Colonic mucosa (tissue), 4 donors: ENCODE data around the gene SPEG. TPM values are rescaled to one million over a fixed set of nuclear protein-coding genes. Genes with fewer than 3 reads are reported as not detected.

Experiments
- DNase-seq: peaks from one replicate; pipeline ENCODE4 v3.0.0-alpha.2; 2020
- H3K27ac ChIP-seq: fragments of 200-600 bp; one replicate; pipeline ENCODE4 v1.8.0; 2021
- H3K27me3 ChIP-seq: fragments of 200-600 bp; one replicate; pipeline ENCODE4 v1.8.0; 2021
- H3K36me3 ChIP-seq: fragments of 200-600 bp; one replicate; pipeline ENCODE4 v1.8.0; 2021
- H3K4me1 ChIP-seq: fragments of 200-600 bp; one replicate; pipeline ENCODE4 v1.8.0; 2021; ENCODE audit warnings: mild to moderate bottlenecking
- H3K4me3 ChIP-seq: fragments of 200-600 bp; one replicate; pipeline ENCODE4 v1.8.0; 2021
- H3K9ac ChIP-seq, 2 donors: one replicate each; pipeline ENCODE4 v1.7.0; 2013; ENCODE audit warnings: control low read depth in 2 of 2, low read depth in 2 of 2, low read length in 2 of 2
- H3K9me3 ChIP-seq: fragments of 200-600 bp; one replicate; pipeline ENCODE4 v1.8.0; 2021
- intact Hi-C: fragments of 100-400 bp; cut with DNase I; formaldehyde crosslinking; loops from one replicate; pipeline ENCODE4 v1.14.1; 2022
- total RNA-seq, 2 donors: library from RNA; stranded (reverse); fragmentation: NEBNext Ultra II Directional in 1 of 2; extraction: Animal tissue kit (Norgen Biotek cat#: 25700) in 1 of 2; gene quantifications; one replicate each; pipeline ENCODE4 v1.2.1, GENCODE V29; 2021
- TF ChIP-seq, protein P1 (sequence below): fragments of 200-600 bp; IDR thresholded peaks from one replicate; pipeline ENCODE4 v1.8.0; 2022; ENCODE audit warnings: antibody characterized with exemption, mild to moderate bottlenecking
- donor health status: healthy.
- donor health status: DM: no; HTN: no; CAD: no.
- donor health status: DM: no; HTN: no; CAD: no.

The SPEG gene
- total RNA-seq, 2 donors from 2014 or later, result 6.2 to 19.3 TPM

GRCh38 chr2:219435701-219436100, 1.1 kb downstream of the SPEG start:
- H3K27me3 ChIP-seq, result peaks cover 15% of the 10 kb centered on the region
- no peak overlapping the region for H3K27ac ChIP-seq
- no peaks in the 10 kb centered on the region for H3K36me3 ChIP-seq
- no peak overlapping the region for H3K4me3 ChIP-seq
- no peak for DNase-seq
- H3K9ac ChIP-seq, result no peak overlapping the region
- no peaks in the 10 kb centered on the region for H3K4me1 ChIP-seq
- intact Hi-C loops, result no loop called here
- TF ChIP-seq, protein P1, sequence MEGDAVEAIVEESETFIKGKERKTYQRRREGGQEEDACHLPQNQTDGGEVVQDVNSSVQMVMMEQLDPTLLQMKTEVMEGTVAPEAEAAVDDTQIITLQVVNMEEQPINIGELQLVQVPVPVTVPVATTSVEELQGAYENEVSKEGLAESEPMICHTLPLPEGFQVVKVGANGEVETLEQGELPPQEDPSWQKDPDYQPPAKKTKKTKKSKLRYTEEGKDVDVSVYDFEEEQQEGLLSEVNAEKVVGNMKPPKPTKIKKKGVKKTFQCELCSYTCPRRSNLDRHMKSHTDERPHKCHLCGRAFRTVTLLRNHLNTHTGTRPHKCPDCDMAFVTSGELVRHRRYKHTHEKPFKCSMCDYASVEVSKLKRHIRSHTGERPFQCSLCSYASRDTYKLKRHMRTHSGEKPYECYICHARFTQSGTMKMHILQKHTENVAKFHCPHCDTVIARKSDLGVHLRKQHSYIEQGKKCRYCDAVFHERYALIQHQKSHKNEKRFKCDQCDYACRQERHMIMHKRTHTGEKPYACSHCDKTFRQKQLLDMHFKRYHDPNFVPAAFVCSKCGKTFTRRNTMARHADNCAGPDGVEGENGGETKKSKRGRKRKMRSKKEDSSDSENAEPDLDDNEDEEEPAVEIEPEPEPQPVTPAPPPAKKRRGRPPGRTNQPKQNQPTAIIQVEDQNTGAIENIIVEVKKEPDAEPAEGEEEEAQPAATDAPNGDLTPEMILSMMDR, result no peak
- no peaks in the 10 kb centered on the region for H3K9me3 ChIP-seq

DNA sequence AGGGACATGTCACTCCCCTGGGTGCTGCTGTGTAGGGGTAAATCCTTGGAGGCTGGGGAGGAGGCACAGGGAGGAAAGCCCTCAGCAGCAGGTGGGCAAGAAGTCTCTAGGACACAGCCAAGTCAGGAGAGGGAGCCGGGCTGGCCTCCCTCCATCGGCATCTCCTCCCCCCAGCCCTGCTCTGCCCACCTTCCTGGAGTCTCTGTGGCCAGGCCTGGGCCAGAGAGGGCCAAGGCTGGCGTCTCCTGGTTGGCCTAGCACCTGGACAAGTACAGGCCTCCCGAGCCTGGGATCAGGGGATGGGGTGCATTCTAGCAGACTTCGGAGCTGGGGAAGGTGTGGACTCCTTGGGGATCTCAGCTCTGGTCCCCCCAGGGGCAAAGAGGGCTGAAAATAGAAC, 1.8 kb downstream of the SPEG start:
- TF ChIP-seq, protein P1, result no peak
- intact Hi-C loops, result no loop called here
- Histone ChIP-seq H3K4me1 (no peaks in the 10 kb centered on the region), H3K9me3 (no peaks in the 10 kb centered on the region), H3K27ac (no peak overlapping the region), H3K9ac (no peak overlapping the region), H3K36me3 (no peaks in the 10 kb centered on the region), H3K4me3 (no peak overlapping the region), H3K27me3 (peaks cover 22% of the 10 kb centered on the region)
- no peak for DNase-seq

DNA sequence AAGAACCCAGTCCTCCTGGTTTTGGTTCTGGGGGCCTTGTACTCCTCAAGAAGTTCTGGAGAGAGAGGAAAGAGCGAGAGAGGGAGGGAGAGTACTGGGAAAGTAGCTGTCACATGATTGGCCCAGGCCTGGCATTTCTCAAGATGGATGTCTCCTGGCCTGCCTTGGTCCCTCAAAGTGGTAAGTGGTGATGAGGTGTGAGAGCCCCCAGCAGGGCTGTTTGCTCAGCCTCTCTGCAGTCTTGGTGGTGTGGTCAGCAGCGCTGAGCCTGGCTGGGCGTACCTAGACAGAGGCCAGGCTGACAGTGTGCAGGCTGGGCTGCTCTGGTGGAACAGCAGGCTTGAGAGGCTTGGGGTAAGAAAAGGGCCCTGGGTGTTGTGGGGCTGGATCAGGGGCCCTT, 2.5 kb downstream of the SPEG start:
- Histone ChIP-seq H3K4me1 (no peaks in the 10 kb centered on the region), H3K27me3 (peaks cover 29% of the 10 kb centered on the region), H3K4me3 (no peak overlapping the region), H3K27ac (no peak overlapping the region), H3K9ac (no peak overlapping the region), H3K36me3 (no peaks in the 10 kb centered on the region), H3K9me3 (no peaks in the 10 kb centered on the region)
- intact Hi-C loops, result no loop called here
- no peak for DNase-seq
- TF ChIP-seq, protein P1, result no peak

- H3K27me3 ChIP-seq, result peaks cover 32% of the 10 kb centered on the region
- no peak overlapping the region for H3K9ac ChIP-seq
- no peak overlapping the region for H3K4me3 ChIP-seq
- intact Hi-C loops, result no loop called here
- H3K36me3 ChIP-seq, result no peaks in the 10 kb centered on the region
- no peak for DNase-seq
- TF ChIP-seq, protein P1, result no peak
- H3K27ac ChIP-seq, result no peak overlapping the region
- H3K9me3 ChIP-seq, result no peaks in the 10 kb centered on the region
- no peaks in the 10 kb centered on the region for H3K4me1 ChIP-seq
Observed at GRCh38 chr2:219437690-219438206, 3.1 kb downstream of the SPEG start.

DNA sequence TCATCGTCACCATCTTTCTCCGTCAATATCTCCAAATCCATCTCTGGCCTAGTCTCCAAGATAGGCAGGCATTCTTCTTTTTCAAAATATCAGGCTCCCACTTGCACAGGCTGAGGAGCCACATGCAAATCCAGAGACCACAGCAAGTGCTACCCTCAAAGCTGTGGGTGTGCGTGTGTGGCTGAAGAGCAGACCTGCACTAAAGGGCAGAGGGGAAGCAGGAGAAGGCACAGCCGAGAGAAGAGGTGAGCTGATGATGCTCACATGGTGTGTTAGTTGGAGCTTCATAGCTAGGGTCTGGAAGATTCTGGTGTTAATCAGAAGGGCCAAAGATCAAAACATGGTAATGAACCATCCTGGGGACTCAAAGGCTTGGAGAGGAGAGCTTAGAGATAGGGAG, 3.8 kb downstream of the SPEG start:
- peaks cover 39% of the 10 kb centered on the region for H3K27me3 ChIP-seq
- intact Hi-C loops, result no loop called here
- TF ChIP-seq, protein P1, result no peak

GRCh38 chr2:219439506-219439905, 4.9 kb downstream of the SPEG start:
- Histone ChIP-seq H3K36me3 (no peaks in the 10 kb centered on the region), H3K27me3 (peaks cover 39% of the 10 kb centered on the region), H3K4me1 (no peaks in the 10 kb centered on the region)

More for the DNA sequence above, 3.8 kb downstream of the SPEG start:
- DNase-seq, result no peak
- H3K9ac ChIP-seq, result no peak overlapping the region
- H3K4me1 ChIP-seq, result no peaks in the 10 kb centered on the region
- no peaks in the 10 kb centered on the region for H3K9me3 ChIP-seq
- no peak overlapping the region for H3K4me3 ChIP-seq
- H3K36me3 ChIP-seq, result no peaks in the 10 kb centered on the region
- no peak overlapping the region for H3K27ac ChIP-seq

More at GRCh38 chr2:219439506-219439905, 4.9 kb downstream of the SPEG start:
- H3K4me3 ChIP-seq, result no peak overlapping the region
- intact Hi-C loops, result no loop called here
- TF ChIP-seq, protein P1, result no peak
- H3K9me3 ChIP-seq, result no peaks in the 10 kb centered on the region
- H3K9ac ChIP-seq, result no peak overlapping the region
- H3K27ac ChIP-seq, result no peak overlapping the region
- no peak for DNase-seq
